NOMO-1 treated with dmso at 0.1 percent for 144 hours (cell line): ENCODE data around the gene DNAJC6.
"Not testable (repeated sequence)": the region's sequence is repeated elsewhere in the genome, so short reads cannot be mapped to it uniquely, and the experiment has no call there.

Experiments used
- DNase-seq: peaks from one replicate; lab custom pipeline; 2025; ENCODE audit not compliant: unreplicated experiment; lab: John Stamatoyannopoulos, UW

The DNAJC6 gene

GRCh38 chr1:65355031-65355712, 45.8 kb downstream of the DNAJC6 start:
- DNase-seq = no peak

- DNase-seq = no peak
Observed at GRCh38 chr1:65357291-65357960, 48.1 kb downstream of the DNAJC6 start.

- DNase-seq = no peak
Observed at GRCh38 chr1:65359888-65360287, 50.5 kb downstream of the DNAJC6 start.

GRCh38 chr1:65360648-65361047, 51.3 kb downstream of the DNAJC6 start:
- DNase-seq = no peak

- DNase-seq = no peak
Observed at GRCh38 chr1:65362545-65362944, 53.2 kb downstream of the DNAJC6 start.

- DNase-seq = no peak
Observed at GRCh38 chr1:65363484-65363883, 54.1 kb downstream of the DNAJC6 start.

- DNase-seq = no peak
Observed at GRCh38 chr1:65368403-65368802, 59.1 kb downstream of the DNAJC6 start.

GRCh38 chr1:65371544-65371943, 62.2 kb downstream of the DNAJC6 start:
- no peak for DNase-seq

GRCh38 chr1:65372557-65372956, 63.2 kb downstream of the DNAJC6 start:
- no peak for DNase-seq

- no peak for DNase-seq
Observed at GRCh38 chr1:65377496-65378246, 68.3 kb downstream of the DNAJC6 start.

GRCh38 chr1:65378247-65378946, 69.1 kb downstream of the DNAJC6 start:
- DNase-seq = no peak

- DNase-seq = not testable (repeated sequence)
Observed at GRCh38 chr1:65384426-65384825, 75.1 kb downstream of the DNAJC6 start.

- no peak for DNase-seq
Observed at GRCh38 chr1:65386439-65386838, 77.1 kb downstream of the DNAJC6 start.

GRCh38 chr1:65387821-65388220, 78.5 kb downstream of the DNAJC6 start:
- DNase-seq = no peak

- no peak for DNase-seq
Observed at GRCh38 chr1:65388908-65389695, 79.8 kb downstream of the DNAJC6 start.

- DNase-seq = no peak
Observed at GRCh38 chr1:65392497-65392896, 83.2 kb downstream of the DNAJC6 start.

GRCh38 chr1:65393347-65393746, 84.0 kb downstream of the DNAJC6 start:
- DNase-seq = no peak

GRCh38 chr1:65393928-65394327, 84.6 kb downstream of the DNAJC6 start:
- DNase-seq = no peak

GRCh38 chr1:65395887-65396612, 86.7 kb downstream of the DNAJC6 start:
- DNase-seq = no peak

- no peak for DNase-seq
Observed at GRCh38 chr1:65398083-65398482, 88.7 kb downstream of the DNAJC6 start.
